GM18861 (cell line): ENCODE results near the gene AIRE.

ENCODE experiments used
- ATAC-seq: cut with Tn5 transposase; IDR thresholded peaks from one replicate; pipeline ENCODE4 v1.9.1; 2021; ENCODE audit not compliant: unreplicated experiment

Gene AIRE

GRCh38 chr21:44322621-44323325 is 37.1 kb downstream of the AIRE start:
- ATAC-seq: no peak

GRCh38 chr21:44323591-44323990 is 37.9 kb downstream of the AIRE start:
- no peak for ATAC-seq

GRCh38 chr21:44324106-44324853 is 38.6 kb downstream of the AIRE start:
- ATAC-seq: no peak

GRCh38 chr21:44324854-44325107 is 39.1 kb downstream of the AIRE start:
- no peak for ATAC-seq

- no peak for ATAC-seq
These were observed 40.0 kb downstream of the AIRE start for GRCh38 chr21:44325386-44326271.

GRCh38 chr21:44326272-44326647 is 40.6 kb downstream of the AIRE start:
- no peak for ATAC-seq

GRCh38 chr21:44326716-44327602 is 41.3 kb downstream of the AIRE start:
- no peak for ATAC-seq

- ATAC-seq: no peak
These were observed 41.9 kb downstream of the AIRE start for GRCh38 chr21:44327603-44327974.

GRCh38 chr21:44328242-44328895 is 42.7 kb downstream of the AIRE start:
- no peak for ATAC-seq

GRCh38 chr21:44329086-44329889 is 43.6 kb downstream of the AIRE start:
- no peak for ATAC-seq

GRCh38 chr21:44329971-44330681 is 44.5 kb downstream of the AIRE start:
- ATAC-seq: no peak

GRCh38 chr21:44330698-44331097 is 45.0 kb downstream of the AIRE start:
- ATAC-seq: no peak

GRCh38 chr21:44331209-44331608 is 45.5 kb downstream of the AIRE start:
- ATAC-seq: no peak

GRCh38 chr21:44331650-44332307 is 46.1 kb downstream of the AIRE start:
- ATAC-seq: no peak

- no peak for ATAC-seq
These were observed 46.7 kb downstream of the AIRE start for GRCh38 chr21:44332383-44332782.

- ATAC-seq: no peak
These were observed 47.3 kb downstream of the AIRE start for GRCh38 chr21:44332965-44333364.

- ATAC-seq: no peak
These were observed 48.0 kb downstream of the AIRE start for GRCh38 chr21:44333509-44334328.
